Astrocyte (in vitro differentiated cells and primary cell): Measurements from ENCODE around the gene ADD3. TPM values are rescaled to one million over a fixed set of nuclear protein-coding genes. Genes with fewer than 3 reads are reported as not detected.

ENCODE experiments used
- DNase-seq: peaks from one replicate; pipeline ENCODE4 v3.0.0-alpha.2; 2010; ENCODE audit warnings: low read depth
- FAIRE-seq: peaks from 2 replicates; lab custom pipeline; 2011; peaks lifted over from hg19 to GRCh38; lab: Jason Lieb, UNC
- H2AFZ ChIP-seq: 2 replicates; pipeline ENCODE4 v1.6.0; 2012; ENCODE audit warnings: low read depth, low read length, inconsistent platforms
- H3K27ac ChIP-seq: 2 replicates; pipeline ENCODE4 v1.5.1; 2011; ENCODE audit warnings: low read depth, low read length, inconsistent platforms
- H3K27me3 ChIP-seq: 2 replicates; pipeline ENCODE4 v1.6.0; 2011; ENCODE audit warnings: low read length, inconsistent platforms; ENCODE audit not compliant: insufficient read depth
- H3K36me3 ChIP-seq: 2 replicates; pipeline ENCODE4 v1.5.1; 2011; ENCODE audit warnings: low read length, inconsistent platforms; ENCODE audit not compliant: insufficient read depth
- H3K4me1 ChIP-seq: 2 replicates; pipeline ENCODE4 v1.5.1; 2011; ENCODE audit warnings: low read length, inconsistent platforms; ENCODE audit not compliant: insufficient read depth
- H3K4me2 ChIP-seq: 2 replicates; pipeline ENCODE4 v1.6.0; 2012; ENCODE audit warnings: low read length, inconsistent platforms
- H3K4me3 ChIP-seq: 2 replicates; pipeline ENCODE4 v1.5.1; 2011; ENCODE audit warnings: low read depth, mild to moderate bottlenecking, low read length, inconsistent platforms; ENCODE audit not compliant: insufficient read depth
- H3K79me2 ChIP-seq: 2 replicates; pipeline ENCODE4 v1.6.0; 2012; ENCODE audit warnings: mild to moderate bottlenecking, low read length, inconsistent platforms; ENCODE audit not compliant: insufficient read depth
- H3K9ac ChIP-seq: 2 replicates; pipeline ENCODE4 v1.6.0; 2012; ENCODE audit warnings: mild to moderate bottlenecking, low read length, inconsistent platforms
- H3K9me3 ChIP-seq: 2 replicates; pipeline ENCODE4 v1.5.1; 2012; ENCODE audit warnings: low read depth, mild to moderate bottlenecking, low read length, inconsistent platforms; ENCODE audit not compliant: insufficient read depth
- H4K20me1 ChIP-seq: 2 replicates; pipeline ENCODE4 v1.6.0; 2012; ENCODE audit warnings: low read length, inconsistent platforms; ENCODE audit not compliant: insufficient read depth
- H3K27ac Mint-ChIP-seq: one replicate; pipeline ENCODE4 v1.8.0; 2021; ENCODE audit warnings: mild to moderate bottlenecking, mixed read lengths; ENCODE audit not compliant: unreplicated experiment
- H3K27me3 Mint-ChIP-seq: one replicate; pipeline ENCODE4 v1.8.0; 2021; ENCODE audit warnings: low read depth, mixed read lengths; ENCODE audit not compliant: unreplicated experiment
- H3K36me3 Mint-ChIP-seq: one replicate; pipeline ENCODE4 v1.8.0; 2021; ENCODE audit warnings: low read depth, mixed read lengths; ENCODE audit not compliant: unreplicated experiment
- H3K4me1 Mint-ChIP-seq: one replicate; pipeline ENCODE4 v1.8.0; 2021; ENCODE audit warnings: low read depth, mixed read lengths; ENCODE audit not compliant: unreplicated experiment
- H3K4me3 Mint-ChIP-seq: one replicate; pipeline ENCODE4 v1.8.0; 2021; ENCODE audit warnings: mild to moderate bottlenecking, moderate library complexity, mixed read lengths; ENCODE audit not compliant: unreplicated experiment
- H3K9me3 Mint-ChIP-seq: one replicate; pipeline ENCODE4 v1.8.0; 2021; ENCODE audit warnings: mild to moderate bottlenecking, mixed read lengths; ENCODE audit not compliant: unreplicated experiment
- EZH2 ChIP-seq: IDR thresholded peaks from 2 replicates; pipeline ENCODE4 v1.6.1; 2012; ENCODE audit warnings: mild to moderate bottlenecking, low read length, inconsistent platforms; ENCODE audit not compliant: insufficient read depth
- total RNA-seq: library from RNA; stranded (reverse); gene quantifications from 2 replicates; pipeline ENCODE4 v1.2.1, GENCODE V29; 2021
- TF ChIP-seq, protein P1 (sequence below): IDR thresholded peaks from 2 replicates; pipeline ENCODE4 v1.5.1; 2011; ENCODE audit warnings: low read depth, mild to moderate bottlenecking, inconsistent platforms, low read length, moderate library complexity; ENCODE audit not compliant: insufficient read depth

The ADD3 gene
- total RNA-seq, 1 donor from 2014 or later = 127 TPM

DNA sequence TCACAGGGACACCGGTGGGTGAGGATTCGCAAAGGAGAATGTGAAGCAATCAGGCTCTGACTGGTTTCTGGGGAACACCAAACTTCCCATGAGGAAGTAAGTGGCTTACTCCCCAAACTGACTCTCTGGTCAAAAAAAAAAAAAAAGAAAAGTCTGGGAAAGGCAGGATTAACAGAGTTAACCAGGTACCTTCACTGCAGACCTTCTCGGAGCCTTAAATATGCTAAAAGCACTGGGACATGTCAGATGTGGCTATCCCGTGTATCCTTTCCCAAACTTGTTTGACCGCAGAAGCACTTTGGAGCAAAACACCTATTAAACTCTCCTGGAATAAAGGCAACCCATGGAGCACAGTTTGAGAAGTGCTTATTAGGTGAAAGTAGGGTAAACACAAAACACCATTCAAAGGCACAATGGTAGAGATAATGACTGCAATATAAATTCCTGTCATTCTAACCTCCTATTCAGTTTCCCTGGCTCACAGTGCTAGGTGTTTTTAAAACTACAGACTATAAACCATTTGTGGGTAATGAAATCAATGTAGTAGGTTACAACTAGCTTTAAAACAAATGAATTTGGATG is 155.5 kb downstream of the ADD3 start:
- no peak overlapping the region for H3K4me3 ChIP-seq
- Mint-ChIP-seq H3K27ac (no peak overlapping the region), H3K9me3 (peaks cover 4% of the 10 kb centered on the region), H3K36me3 (no peaks in the 10 kb centered on the region), H3K4me3 (no peak overlapping the region), H3K27me3 (peaks cover 59% of the 10 kb centered on the region), H3K4me1 (no peaks in the 10 kb centered on the region)
- H3K27ac ChIP-seq = no peak overlapping the region
- no peak overlapping the region for H2AFZ ChIP-seq
- peaks cover 25% of the 10 kb centered on the region for H3K27me3 ChIP-seq
- H4K20me1 ChIP-seq = no peaks in the 10 kb centered on the region
- FAIRE-seq (no peak), DNase-seq (no peak)
- no peaks in the 10 kb centered on the region for H3K4me1 ChIP-seq
- H3K4me2 ChIP-seq = no peak overlapping the region
- no peaks in the 10 kb centered on the region for H3K79me2 ChIP-seq
- no peak overlapping the region for H3K9ac ChIP-seq
- TF ChIP-seq EZH2 = no peak
- TF ChIP-seq, protein P1, sequence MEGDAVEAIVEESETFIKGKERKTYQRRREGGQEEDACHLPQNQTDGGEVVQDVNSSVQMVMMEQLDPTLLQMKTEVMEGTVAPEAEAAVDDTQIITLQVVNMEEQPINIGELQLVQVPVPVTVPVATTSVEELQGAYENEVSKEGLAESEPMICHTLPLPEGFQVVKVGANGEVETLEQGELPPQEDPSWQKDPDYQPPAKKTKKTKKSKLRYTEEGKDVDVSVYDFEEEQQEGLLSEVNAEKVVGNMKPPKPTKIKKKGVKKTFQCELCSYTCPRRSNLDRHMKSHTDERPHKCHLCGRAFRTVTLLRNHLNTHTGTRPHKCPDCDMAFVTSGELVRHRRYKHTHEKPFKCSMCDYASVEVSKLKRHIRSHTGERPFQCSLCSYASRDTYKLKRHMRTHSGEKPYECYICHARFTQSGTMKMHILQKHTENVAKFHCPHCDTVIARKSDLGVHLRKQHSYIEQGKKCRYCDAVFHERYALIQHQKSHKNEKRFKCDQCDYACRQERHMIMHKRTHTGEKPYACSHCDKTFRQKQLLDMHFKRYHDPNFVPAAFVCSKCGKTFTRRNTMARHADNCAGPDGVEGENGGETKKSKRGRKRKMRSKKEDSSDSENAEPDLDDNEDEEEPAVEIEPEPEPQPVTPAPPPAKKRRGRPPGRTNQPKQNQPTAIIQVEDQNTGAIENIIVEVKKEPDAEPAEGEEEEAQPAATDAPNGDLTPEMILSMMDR = no peak
- no peaks in the 10 kb centered on the region for H3K36me3 ChIP-seq
- no peaks in the 10 kb centered on the region for H3K9me3 ChIP-seq

DNA sequence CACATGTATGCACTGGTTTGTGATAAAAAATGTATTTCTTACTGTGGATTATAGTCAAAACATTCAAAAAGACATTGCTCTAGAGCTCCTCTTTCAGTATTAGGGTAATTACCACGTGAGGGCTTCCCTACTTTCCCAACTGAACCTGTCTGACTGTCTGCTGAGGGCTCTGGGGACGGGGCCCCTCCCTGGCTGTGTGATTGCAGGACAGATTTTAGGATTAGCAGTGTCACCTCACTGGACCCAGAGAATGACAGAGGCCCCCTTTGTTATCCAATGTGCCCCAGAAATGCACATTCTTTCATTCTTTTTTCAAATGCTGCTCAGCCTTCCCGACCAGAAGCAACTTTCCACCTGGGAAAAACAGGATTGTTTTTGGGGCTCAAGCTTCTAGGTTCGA is 156.1 kb downstream of the ADD3 start:
- H3K9me3 ChIP-seq = no peaks in the 10 kb centered on the region
- Mint-ChIP-seq H3K36me3 (no peaks in the 10 kb centered on the region), H3K9me3 (peaks cover 4% of the 10 kb centered on the region), H3K4me1 (no peaks in the 10 kb centered on the region), H3K27me3 (peaks cover 59% of the 10 kb centered on the region), H3K4me3 (no peak overlapping the region), H3K27ac (no peak overlapping the region)
- no peak for FAIRE-seq
- no peaks in the 10 kb centered on the region for H3K79me2 ChIP-seq
- TF ChIP-seq, protein P1 = no peak
- no peak for TF ChIP-seq EZH2
- peaks cover 29% of the 10 kb centered on the region for H3K27me3 ChIP-seq
- H2AFZ ChIP-seq = no peak overlapping the region
- H3K4me2 ChIP-seq = no peak overlapping the region
- H3K27ac ChIP-seq = no peak overlapping the region
- no peak overlapping the region for H3K4me3 ChIP-seq
- H3K9ac ChIP-seq = no peak overlapping the region
- no peaks in the 10 kb centered on the region for H3K4me1 ChIP-seq
- no peaks in the 10 kb centered on the region for H3K36me3 ChIP-seq
- no peaks in the 10 kb centered on the region for H4K20me1 ChIP-seq
- DNase-seq = no peak

DNA sequence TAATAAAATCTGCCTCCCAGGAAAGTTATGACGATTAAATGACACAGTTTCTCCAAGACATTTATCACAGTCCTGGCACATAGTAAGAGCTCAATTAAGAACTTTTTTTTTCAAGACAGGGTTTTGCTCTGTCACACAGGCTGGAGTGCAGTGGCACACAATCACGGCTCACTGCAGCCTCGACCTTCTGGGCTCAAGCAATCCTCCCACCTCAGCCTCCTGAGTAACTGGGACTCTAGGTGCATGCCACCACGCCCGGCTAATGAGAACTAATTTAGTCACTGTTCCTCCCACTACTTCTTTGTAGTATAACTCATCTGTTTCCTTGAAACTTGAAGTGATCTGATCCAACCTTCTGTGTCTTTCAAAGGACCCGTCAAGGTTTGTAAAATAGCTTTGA is 157.5 kb downstream of the ADD3 start:
- H3K79me2 ChIP-seq = no peaks in the 10 kb centered on the region
- H3K4me1 ChIP-seq = no peaks in the 10 kb centered on the region
- H3K27ac Mint-ChIP-seq = no peak overlapping the region
- no peak overlapping the region for H3K4me2 ChIP-seq
- H3K4me3 ChIP-seq = no peak overlapping the region
- peaks cover 70% of the 10 kb centered on the region for H3K27me3 Mint-ChIP-seq
- H3K36me3 ChIP-seq = no peaks in the 10 kb centered on the region
- no peak overlapping the region for H2AFZ ChIP-seq
- peaks cover 43% of the 10 kb centered on the region for H3K27me3 ChIP-seq
- no peaks in the 10 kb centered on the region for H3K9me3 ChIP-seq
- FAIRE-seq (no peak), DNase-seq (no peak)
- TF ChIP-seq EZH2 = no peak
- TF ChIP-seq, protein P1 = no peak
- H4K20me1 ChIP-seq = no peaks in the 10 kb centered on the region
- H3K27ac ChIP-seq = no peak overlapping the region
- H3K4me1 Mint-ChIP-seq = no peaks in the 10 kb centered on the region
- no peak overlapping the region for H3K4me3 Mint-ChIP-seq
- no peak overlapping the region for H3K9ac ChIP-seq
- peaks cover 4% of the 10 kb centered on the region for H3K9me3 Mint-ChIP-seq
- H3K36me3 Mint-ChIP-seq = no peaks in the 10 kb centered on the region
